ENCODE results near the gene NDUFAF3. TPM values are rescaled to one million over a fixed set of nuclear protein-coding genes. Genes with fewer than 3 reads are reported as not detected.

The NDUFAF3 gene
- total RNA-seq, 1 donor from 2014 or later: 75.4 TPM

DNA sequence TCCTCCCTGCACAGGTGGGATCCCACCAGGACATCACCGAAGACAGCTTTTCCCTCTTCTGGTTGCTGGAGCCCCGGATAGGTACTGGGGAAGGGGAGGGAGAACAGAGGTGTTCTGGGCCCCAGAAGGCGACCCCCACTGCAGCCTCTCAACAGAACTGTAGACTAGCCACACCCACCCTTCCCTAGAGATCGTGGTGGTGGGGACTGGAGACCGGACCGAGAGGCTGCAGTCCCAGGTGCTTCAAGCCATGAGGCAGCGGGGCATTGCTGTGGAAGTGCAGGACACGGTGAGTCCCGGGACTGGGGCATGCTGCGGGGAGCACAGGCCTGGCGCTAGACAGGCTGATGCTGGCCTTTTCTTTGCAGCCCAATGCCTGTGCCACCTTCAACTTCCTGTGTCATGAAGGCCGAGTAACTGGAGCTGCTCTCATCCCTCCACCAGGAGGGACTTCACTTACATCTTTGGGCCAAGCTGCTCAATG lies 809 bp downstream of the NDUFAF3 start:
- Mint-ChIP-seq H3K9me3 (ENCODE audit: unreplicated experiment) (peaks cover 2% of the 10 kb centered on the region), H3K27ac (ENCODE audit: unreplicated experiment) (peak overlapping the region; percentile 92), H3K4me1 (ENCODE audit: low read depth, unreplicated experiment) (peaks cover 22% of the 10 kb centered on the region), H3K27me3 (ENCODE audit: low read depth, unreplicated experiment) (no peaks in the 10 kb centered on the region), H3K36me3 (ENCODE audit: low read depth, unreplicated experiment) (peaks cover 18% of the 10 kb centered on the region), H3K4me3 (ENCODE audit: unreplicated experiment) (peak overlapping the region; percentile 93)
- Histone ChIP-seq H3K4me2 (ENCODE audit: low read length) (peak overlapping the region; percentile 95), H3K9me3 (ENCODE audit: insufficient read depth, low read depth, low read length) (no peaks in the 10 kb centered on the region), H4K20me1 (ENCODE audit: insufficient read depth, low read length) (peaks cover 53% of the 10 kb centered on the region), H3K9ac (ENCODE audit: low read length) (peak overlapping the region; percentile 95), H3K36me3 (ENCODE audit: insufficient read depth, low read length) (peaks cover 40% of the 10 kb centered on the region), H3K27ac (ENCODE audit: low read depth, low read length) (peak overlapping the region; percentile 94), H3K4me1 (ENCODE audit: insufficient read depth, low read length) (peaks cover 21% of the 10 kb centered on the region), H3K79me2 (ENCODE audit: insufficient read depth, low read length) (peaks cover 76% of the 10 kb centered on the region), H3K4me3 (ENCODE audit: insufficient read depth, low read depth, low read length) (peak overlapping the region; percentile 81), H2AFZ (ENCODE audit: low read depth, low read length) (no peak overlapping the region), H3K27me3 (ENCODE audit: insufficient read depth, low read length) (no peaks in the 10 kb centered on the region)
- FAIRE-seq: no peak
- DNase-seq (ENCODE audit: low read depth): no peak
- no peak for TF ChIP-seq EZH2 (IDR thresholded peaks at IDR 0.05; ENCODE audit: insufficient read depth, low read length)

- H3K4me1 Mint-ChIP-seq (ENCODE audit: low read depth, unreplicated experiment): peaks cover 26% of the 10 kb centered on the region
- peak overlapping the region; percentile 93 for H3K4me3 Mint-ChIP-seq (ENCODE audit: unreplicated experiment)
These were observed 1.9 kb downstream of the NDUFAF3 start for GRCh38 chr3:49023775-49024174.

DNA sequence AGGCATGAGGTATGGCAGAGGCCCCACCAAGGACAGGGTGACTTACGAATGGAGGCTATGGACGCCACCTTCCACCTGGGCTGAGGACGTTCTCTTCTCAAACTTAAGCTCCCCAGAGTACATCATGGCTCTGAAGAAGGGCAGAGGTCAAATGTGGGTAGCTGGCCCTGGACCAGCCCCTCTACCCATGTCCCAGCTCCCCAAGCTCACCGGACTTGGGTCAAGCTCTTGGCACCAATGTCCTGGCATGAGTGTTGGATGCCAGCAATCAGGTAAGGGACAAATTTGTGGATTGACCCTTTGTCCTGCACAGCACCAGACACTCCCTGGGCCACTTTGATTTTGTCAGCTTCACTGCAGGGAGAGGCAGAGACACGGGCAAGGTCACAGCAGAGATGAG lies 2.5 kb downstream of the NDUFAF3 start:
- Histone ChIP-seq H3K4me1 (ENCODE audit: insufficient read depth, low read length) (peaks cover 31% of the 10 kb centered on the region), H2AFZ (ENCODE audit: low read depth, low read length) (no peak overlapping the region), H3K9ac (ENCODE audit: low read length) (no peak overlapping the region), H4K20me1 (ENCODE audit: insufficient read depth, low read length) (peaks cover 61% of the 10 kb centered on the region), H3K36me3 (ENCODE audit: insufficient read depth, low read length) (peaks cover 40% of the 10 kb centered on the region), H3K27ac (ENCODE audit: low read depth, low read length) (no peak overlapping the region), H3K79me2 (ENCODE audit: insufficient read depth, low read length) (peaks cover 89% of the 10 kb centered on the region), H3K27me3 (ENCODE audit: insufficient read depth, low read length) (no peaks in the 10 kb centered on the region), H3K4me2 (ENCODE audit: low read length) (no peak overlapping the region), H3K4me3 (ENCODE audit: insufficient read depth, low read depth, low read length) (no peak overlapping the region), H3K9me3 (ENCODE audit: insufficient read depth, low read depth, low read length) (no peaks in the 10 kb centered on the region)
- DNase-seq (ENCODE audit: low read depth) (no peak), FAIRE-seq (no peak)
- H3K27ac Mint-ChIP-seq (ENCODE audit: unreplicated experiment): no peak overlapping the region
- peaks cover 26% of the 10 kb centered on the region for H3K4me1 Mint-ChIP-seq (ENCODE audit: low read depth, unreplicated experiment)
- peak overlapping the region; percentile 93 for H3K4me3 Mint-ChIP-seq (ENCODE audit: unreplicated experiment)
- H3K27me3 Mint-ChIP-seq (ENCODE audit: low read depth, unreplicated experiment): no peaks in the 10 kb centered on the region
- no peak for TF ChIP-seq CTCF (IDR thresholded peaks at IDR 0.05; ENCODE audit: insufficient read depth, low read depth, low read length)
- TF ChIP-seq EZH2 (IDR thresholded peaks at IDR 0.05; ENCODE audit: insufficient read depth, low read length): no peak
- peaks cover 2% of the 10 kb centered on the region for H3K9me3 Mint-ChIP-seq (ENCODE audit: unreplicated experiment)
- peaks cover 20% of the 10 kb centered on the region for H3K36me3 Mint-ChIP-seq (ENCODE audit: low read depth, unreplicated experiment)

More at GRCh38 chr3:49023775-49024174, 1.9 kb downstream of the NDUFAF3 start:
- Mint-ChIP-seq H3K27ac (ENCODE audit: unreplicated experiment) (no peak overlapping the region), H3K27me3 (ENCODE audit: low read depth, unreplicated experiment) (no peaks in the 10 kb centered on the region), H3K9me3 (ENCODE audit: unreplicated experiment) (peaks cover 2% of the 10 kb centered on the region), H3K36me3 (ENCODE audit: low read depth, unreplicated experiment) (peaks cover 19% of the 10 kb centered on the region)
- Histone ChIP-seq H3K9me3 (ENCODE audit: insufficient read depth, low read depth, low read length) (no peaks in the 10 kb centered on the region), H3K4me1 (ENCODE audit: insufficient read depth, low read length) (peaks cover 27% of the 10 kb centered on the region), H3K79me2 (ENCODE audit: insufficient read depth, low read length) (peaks cover 85% of the 10 kb centered on the region), H3K27ac (ENCODE audit: low read depth, low read length) (no peak overlapping the region), H3K9ac (ENCODE audit: low read length) (no peak overlapping the region), H3K4me3 (ENCODE audit: insufficient read depth, low read depth, low read length) (no peak overlapping the region), H3K27me3 (ENCODE audit: insufficient read depth, low read length) (no peaks in the 10 kb centered on the region), H2AFZ (ENCODE audit: low read depth, low read length) (no peak overlapping the region), H3K36me3 (ENCODE audit: insufficient read depth, low read length) (peaks cover 40% of the 10 kb centered on the region), H4K20me1 (ENCODE audit: insufficient read depth, low read length) (peaks cover 61% of the 10 kb centered on the region), H3K4me2 (ENCODE audit: low read length) (no peak overlapping the region)
- TF ChIP-seq EZH2 (IDR thresholded peaks at IDR 0.05; ENCODE audit: insufficient read depth, low read length) (no peak), CTCF (IDR thresholded peaks at IDR 0.05; ENCODE audit: insufficient read depth, low read depth, low read length) (no peak)
- no peak for DNase-seq (ENCODE audit: low read depth)
- no peak for FAIRE-seq
